Measurements from ENCODE around the gene PIH1D1.

- TF ChIP-seq, protein P1, sequence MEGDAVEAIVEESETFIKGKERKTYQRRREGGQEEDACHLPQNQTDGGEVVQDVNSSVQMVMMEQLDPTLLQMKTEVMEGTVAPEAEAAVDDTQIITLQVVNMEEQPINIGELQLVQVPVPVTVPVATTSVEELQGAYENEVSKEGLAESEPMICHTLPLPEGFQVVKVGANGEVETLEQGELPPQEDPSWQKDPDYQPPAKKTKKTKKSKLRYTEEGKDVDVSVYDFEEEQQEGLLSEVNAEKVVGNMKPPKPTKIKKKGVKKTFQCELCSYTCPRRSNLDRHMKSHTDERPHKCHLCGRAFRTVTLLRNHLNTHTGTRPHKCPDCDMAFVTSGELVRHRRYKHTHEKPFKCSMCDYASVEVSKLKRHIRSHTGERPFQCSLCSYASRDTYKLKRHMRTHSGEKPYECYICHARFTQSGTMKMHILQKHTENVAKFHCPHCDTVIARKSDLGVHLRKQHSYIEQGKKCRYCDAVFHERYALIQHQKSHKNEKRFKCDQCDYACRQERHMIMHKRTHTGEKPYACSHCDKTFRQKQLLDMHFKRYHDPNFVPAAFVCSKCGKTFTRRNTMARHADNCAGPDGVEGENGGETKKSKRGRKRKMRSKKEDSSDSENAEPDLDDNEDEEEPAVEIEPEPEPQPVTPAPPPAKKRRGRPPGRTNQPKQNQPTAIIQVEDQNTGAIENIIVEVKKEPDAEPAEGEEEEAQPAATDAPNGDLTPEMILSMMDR (IDR thresholded peaks at IDR 0.05) = no peak
- no peak for TF ChIP-seq POLR2A (IDR thresholded peaks at IDR 0.05)
Observed at GRCh38 chr19:49396738-49397505, 54.7 kb downstream of the PIH1D1 start.
